Mucosa of rectum (tissue), 2 donors: ENCODE data around the gene STPG1.

Experiments
- H3K27ac ChIP-seq, 2 donors: one replicate each; pipeline ENCODE4 v1.7.0; 2013; ENCODE audit warnings: inconsistent platforms in 2 of 2, low read depth in 2 of 2, low read length in 2 of 2
- H3K27me3 ChIP-seq, 2 donors: one replicate each; pipeline ENCODE4 v1.7.0; 2013; ENCODE audit warnings: low read length in 2 of 2; ENCODE audit not compliant: control insufficient read depth in 2 of 2, insufficient read depth in 2 of 2
- H3K36me3 ChIP-seq, 2 donors: one replicate each; pipeline ENCODE4 v1.7.0; 2013; ENCODE audit warnings: low read length in 2 of 2; ENCODE audit not compliant: control insufficient read depth in 2 of 2, insufficient read depth in 2 of 2
- H3K4me1 ChIP-seq, 2 donors: one replicate each; pipeline ENCODE4 v1.7.0; 2013; ENCODE audit warnings: low read length in 2 of 2, mild to moderate bottlenecking in 1 of 2; ENCODE audit not compliant: control insufficient read depth in 2 of 2, insufficient read depth in 2 of 2
- H3K4me3 ChIP-seq, 2 donors: one replicate each; pipeline ENCODE4 v1.7.0; 2013; ENCODE audit warnings: low read length in 2 of 2
- H3K9ac ChIP-seq, 2 donors: one replicate each; pipeline ENCODE4 v1.7.0; 2013; ENCODE audit warnings: low read length in 2 of 2, low read depth in 1 of 2, mild to moderate bottlenecking in 1 of 2
- H3K9me3 ChIP-seq, 2 donors: one replicate each; pipeline ENCODE4 v1.7.0; 2013; ENCODE audit warnings: low read length in 2 of 2; ENCODE audit not compliant: control insufficient read depth in 2 of 2
- donor health status: healthy.
- donor health status: Normal muscosa, but diverticular disease.

Gene STPG1

GRCh38 chr1:24403806-24404205 is 9.8 kb downstream of the STPG1 start:
- H3K4me1 ChIP-seq: no peaks in the 10 kb centered on the region
- H3K27ac ChIP-seq: no peak overlapping the region
- H3K36me3 ChIP-seq: peaks cover 0 to 2% of the 10 kb centered on the region in 2 donors
- no peaks in the 10 kb centered on the region for H3K27me3 ChIP-seq
- H3K4me3 ChIP-seq: no peak overlapping the region
- no peak overlapping the region for H3K9ac ChIP-seq
- no peaks in the 10 kb centered on the region for H3K9me3 ChIP-seq

- H3K4me3 ChIP-seq: no peak overlapping the region
- H3K27ac ChIP-seq: no peak overlapping the region
- no peaks in the 10 kb centered on the region for H3K27me3 ChIP-seq
- H3K36me3 ChIP-seq: peaks cover 0 to 2% of the 10 kb centered on the region in 2 donors
- H3K9ac ChIP-seq: no peak overlapping the region
- H3K4me1 ChIP-seq: no peaks in the 10 kb centered on the region
- no peaks in the 10 kb centered on the region for H3K9me3 ChIP-seq
Observed at GRCh38 chr1:24400065-24400464, 13.5 kb downstream of the STPG1 start.

GRCh38 chr1:24393892-24394291 is 19.7 kb downstream of the STPG1 start:
- Histone ChIP-seq H3K36me3 (peaks cover 0 to 2% of the 10 kb centered on the region in 2 donors), H3K4me1 (peaks cover 12 to 21% of the 10 kb centered on the region in 2 donors), H3K4me3 (no peak overlapping the region), H3K9ac (no peak overlapping the region), H3K27ac (no peak overlapping the region), H3K27me3 (no peaks in the 10 kb centered on the region), H3K9me3 (no peaks in the 10 kb centered on the region)

DNA sequence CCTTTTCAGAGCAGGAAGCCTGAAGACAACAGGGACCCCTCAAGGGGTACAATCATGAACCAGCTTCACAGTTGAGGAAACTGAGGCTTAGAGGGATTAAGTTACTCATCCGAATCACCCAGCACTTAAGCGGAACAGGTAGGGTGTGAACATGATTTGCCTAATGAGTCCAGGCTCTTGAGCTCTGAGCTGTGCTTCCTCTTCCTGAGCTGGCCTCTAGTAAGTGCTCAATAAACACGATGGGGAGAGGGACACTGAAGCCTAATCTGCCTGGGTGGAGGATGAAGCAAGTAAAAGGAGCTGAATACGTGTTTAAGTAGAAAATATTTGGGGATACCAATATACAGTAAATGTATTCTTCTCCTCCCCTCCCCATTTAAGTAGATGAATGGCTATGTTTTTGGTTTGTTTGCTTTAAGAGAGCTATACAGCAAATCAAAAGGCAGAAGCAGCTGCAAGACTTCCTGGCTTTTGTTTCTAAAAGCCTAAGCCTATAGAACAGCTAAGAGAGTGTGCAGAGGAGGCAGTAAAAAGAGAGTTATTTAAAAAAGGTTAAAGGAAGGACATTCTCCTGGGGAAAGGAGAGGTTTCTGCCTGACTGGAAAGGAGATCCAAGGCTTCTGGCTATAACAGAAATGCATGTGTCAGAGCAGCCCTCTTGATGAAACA is 20.5 kb downstream of the STPG1 start:
- H3K27ac ChIP-seq: peak overlapping the region in 1 of 2 donors; percentile 81
- no peaks in the 10 kb centered on the region for H3K9me3 ChIP-seq
- H3K4me3 ChIP-seq: no peak overlapping the region
- H3K27me3 ChIP-seq: no peaks in the 10 kb centered on the region
- H3K9ac ChIP-seq: peak overlapping the region in 1 of 2 donors; percentile 51
- H3K36me3 ChIP-seq: peaks cover 0 to 3% of the 10 kb centered on the region in 2 donors
- peaks cover 12 to 21% of the 10 kb centered on the region in 2 donors for H3K4me1 ChIP-seq

GRCh38 chr1:24392604-24392946 is 21.0 kb downstream of the STPG1 start:
- no peak overlapping the region for H3K4me3 ChIP-seq
- peak overlapping the region in 1 of 2 donors; percentile 51 for H3K9ac ChIP-seq
- H3K27ac ChIP-seq: peak overlapping the region; percentile 65 to 81
- no peaks in the 10 kb centered on the region for H3K27me3 ChIP-seq
- peaks cover 12 to 23% of the 10 kb centered on the region in 2 donors for H3K4me1 ChIP-seq
- peaks cover 0 to 4% of the 10 kb centered on the region in 2 donors for H3K36me3 ChIP-seq
- H3K9me3 ChIP-seq: no peaks in the 10 kb centered on the region

- H3K27me3 ChIP-seq: no peaks in the 10 kb centered on the region
- H3K9ac ChIP-seq: peak overlapping the region; percentile 35 to 51
- peaks cover 12 to 23% of the 10 kb centered on the region in 2 donors for H3K4me1 ChIP-seq
- H3K27ac ChIP-seq: peak overlapping the region; percentile 65 to 81
- H3K36me3 ChIP-seq: peaks cover 0 to 7% of the 10 kb centered on the region in 2 donors
- H3K4me3 ChIP-seq: peak overlapping the region; percentile 20 to 42
- no peaks in the 10 kb centered on the region for H3K9me3 ChIP-seq
Observed at GRCh38 chr1:24391882-24392603, 21.5 kb downstream of the STPG1 start.

DNA sequence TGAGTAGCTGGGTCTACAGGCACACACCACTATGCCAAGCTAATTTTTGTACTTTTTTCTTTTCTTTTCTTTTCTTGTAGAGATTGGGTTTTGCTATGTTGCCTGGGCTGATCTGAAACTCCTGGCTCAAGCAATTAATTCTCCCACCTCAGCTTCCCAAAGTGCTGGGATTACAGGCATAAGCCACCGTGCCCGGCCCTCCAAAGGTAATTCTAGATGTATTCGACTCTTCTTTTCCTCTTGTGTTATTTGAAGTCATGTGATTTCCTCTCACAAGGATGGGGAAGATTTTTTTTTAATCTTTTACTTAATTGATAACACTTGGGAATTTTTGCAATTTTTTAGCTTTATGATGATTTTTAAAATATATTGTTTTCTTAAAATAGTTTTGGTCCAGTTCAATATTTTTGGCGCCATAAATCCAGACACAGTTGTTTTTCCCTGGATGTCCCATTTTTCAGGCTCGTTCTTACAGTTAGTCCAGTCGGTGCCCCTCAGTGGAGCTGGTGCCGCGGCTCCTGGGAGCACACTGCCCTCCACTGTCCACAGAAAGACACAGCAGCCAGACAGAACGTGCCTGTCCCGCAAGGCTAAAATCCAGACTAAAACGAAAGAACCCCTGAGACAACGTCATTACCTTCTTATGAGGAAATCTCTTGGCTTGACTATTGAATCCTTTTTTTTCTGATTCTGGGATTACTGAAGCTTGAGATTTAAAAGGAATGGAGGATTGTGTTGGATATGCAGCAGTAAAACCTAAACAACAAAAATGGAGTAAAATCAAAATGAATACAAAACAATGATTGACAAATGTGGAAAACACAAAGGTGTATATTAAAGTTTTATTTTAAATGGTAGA is 22.4 kb downstream of the STPG1 start:
- Histone ChIP-seq H3K27me3 (no peaks in the 10 kb centered on the region), H3K4me3 (peak overlapping the region; percentile 20 to 42), H3K9me3 (no peaks in the 10 kb centered on the region), H3K36me3 (peaks cover 0 to 7% of the 10 kb centered on the region in 2 donors), H3K4me1 (peaks cover 12 to 23% of the 10 kb centered on the region in 2 donors), H3K9ac (peak overlapping the region; percentile 35 to 51), H3K27ac (peak overlapping the region; percentile 65 to 81)

- Histone ChIP-seq H3K36me3 (peaks cover 0 to 7% of the 10 kb centered on the region in 2 donors), H3K9me3 (no peaks in the 10 kb centered on the region), H3K27ac (peak overlapping the region in 1 of 2 donors; percentile 9), H3K4me1 (peaks cover 16 to 28% of the 10 kb centered on the region in 2 donors), H3K9ac (no peak overlapping the region), H3K27me3 (no peaks in the 10 kb centered on the region), H3K4me3 (no peak overlapping the region)
Observed at GRCh38 chr1:24389231-24389678, 24.3 kb downstream of the STPG1 start.

DNA sequence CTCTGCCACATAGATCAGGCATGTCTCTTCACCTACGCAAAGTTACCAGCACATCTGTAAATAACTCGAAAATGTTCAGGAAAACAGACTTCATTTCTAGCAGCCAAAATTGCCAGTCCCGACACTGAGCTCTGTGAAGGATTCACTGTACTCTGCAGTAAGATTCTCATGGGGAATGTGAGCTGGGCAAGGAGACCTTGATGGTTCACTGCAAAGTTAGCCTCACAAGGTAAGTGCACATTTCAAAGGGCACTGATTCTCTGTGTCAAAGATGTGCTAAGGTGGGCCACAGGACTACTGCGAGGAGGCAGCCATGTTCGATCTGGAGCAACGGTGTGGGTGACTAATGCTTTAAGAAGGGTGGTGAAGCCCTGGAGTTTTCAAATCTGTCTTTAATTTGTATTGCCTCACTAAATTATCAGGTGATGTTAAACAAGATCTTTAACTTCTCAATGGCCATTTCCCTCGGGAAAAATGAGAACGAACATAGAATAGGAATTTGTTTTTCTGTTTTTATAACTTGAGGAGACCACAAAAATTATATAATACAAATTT is 25.2 kb downstream of the STPG1 start:
- Histone ChIP-seq H3K36me3 (peaks cover 0 to 7% of the 10 kb centered on the region in 2 donors), H3K4me1 (peaks cover 16 to 31% of the 10 kb centered on the region in 2 donors), H3K27ac (no peak overlapping the region), H3K9ac (no peak overlapping the region), H3K27me3 (no peaks in the 10 kb centered on the region), H3K4me3 (no peak overlapping the region), H3K9me3 (no peaks in the 10 kb centered on the region)
